GM12874 (cell line): ENCODE measurements around the gene EFNA4.

Source experiments
- TF ChIP-seq, protein P1 (sequence below): IDR thresholded peaks from 2 replicates; pipeline ENCODE4 v1.5.1; 2011; ENCODE audit warnings: low read depth, mild to moderate bottlenecking, control low read depth, low read length, moderate library complexity; ENCODE audit not compliant: insufficient read depth

EFNA4 gene

DNA sequence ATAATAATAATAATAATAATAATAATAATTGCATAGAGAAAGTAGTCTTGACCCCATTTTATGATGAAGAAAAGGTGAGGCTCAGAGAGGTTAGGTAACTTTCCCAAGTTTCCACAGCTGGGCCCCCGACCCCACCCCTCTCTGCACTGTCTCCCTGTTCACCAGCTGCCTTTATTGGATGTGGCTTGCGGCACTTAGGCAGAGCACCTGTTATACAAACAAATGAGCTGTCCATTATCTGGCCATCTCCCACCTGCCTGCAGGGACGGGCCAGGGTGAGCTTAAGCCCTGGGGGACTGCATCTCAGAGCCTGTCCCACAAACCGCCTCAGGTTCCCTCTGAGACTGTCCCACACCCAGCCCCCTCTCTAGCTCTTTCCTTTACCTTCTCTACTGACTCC, 54.1 kb downstream of the EFNA4 start:
- TF ChIP-seq, protein P1, sequence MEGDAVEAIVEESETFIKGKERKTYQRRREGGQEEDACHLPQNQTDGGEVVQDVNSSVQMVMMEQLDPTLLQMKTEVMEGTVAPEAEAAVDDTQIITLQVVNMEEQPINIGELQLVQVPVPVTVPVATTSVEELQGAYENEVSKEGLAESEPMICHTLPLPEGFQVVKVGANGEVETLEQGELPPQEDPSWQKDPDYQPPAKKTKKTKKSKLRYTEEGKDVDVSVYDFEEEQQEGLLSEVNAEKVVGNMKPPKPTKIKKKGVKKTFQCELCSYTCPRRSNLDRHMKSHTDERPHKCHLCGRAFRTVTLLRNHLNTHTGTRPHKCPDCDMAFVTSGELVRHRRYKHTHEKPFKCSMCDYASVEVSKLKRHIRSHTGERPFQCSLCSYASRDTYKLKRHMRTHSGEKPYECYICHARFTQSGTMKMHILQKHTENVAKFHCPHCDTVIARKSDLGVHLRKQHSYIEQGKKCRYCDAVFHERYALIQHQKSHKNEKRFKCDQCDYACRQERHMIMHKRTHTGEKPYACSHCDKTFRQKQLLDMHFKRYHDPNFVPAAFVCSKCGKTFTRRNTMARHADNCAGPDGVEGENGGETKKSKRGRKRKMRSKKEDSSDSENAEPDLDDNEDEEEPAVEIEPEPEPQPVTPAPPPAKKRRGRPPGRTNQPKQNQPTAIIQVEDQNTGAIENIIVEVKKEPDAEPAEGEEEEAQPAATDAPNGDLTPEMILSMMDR = no peak
